Stimulated activated CD4-positive, alpha-beta T cell treated with anti-CD3 and anti-CD28 coated beads, Interleukin-1b, Interleukin-23, amount 100 ng/mL, for 48 hours (primary cell): ENCODE results near the gene MAPK7.

ENCODE experiments used
- DNase-seq: peaks from one replicate; pipeline ENCODE4 v3.0.0-alpha.2; 2020

MAPK7 gene

GRCh38 chr17:19378416-19379360 lies at the start of gene MAPK7:
TSS of gene MAPK7 (plus strand) at chr17:19378498. CDS start at chr17:19378901, 403 bp downstream.
- no peak for DNase-seq

- DNase-seq: no peak
These were observed 49.2 kb upstream of the MAPK7 start for GRCh38 chr17:19329136-19329535.

GRCh38 chr17:19329839-19330238 lies 48.5 kb upstream of the MAPK7 start:
- no peak for DNase-seq

DNA sequence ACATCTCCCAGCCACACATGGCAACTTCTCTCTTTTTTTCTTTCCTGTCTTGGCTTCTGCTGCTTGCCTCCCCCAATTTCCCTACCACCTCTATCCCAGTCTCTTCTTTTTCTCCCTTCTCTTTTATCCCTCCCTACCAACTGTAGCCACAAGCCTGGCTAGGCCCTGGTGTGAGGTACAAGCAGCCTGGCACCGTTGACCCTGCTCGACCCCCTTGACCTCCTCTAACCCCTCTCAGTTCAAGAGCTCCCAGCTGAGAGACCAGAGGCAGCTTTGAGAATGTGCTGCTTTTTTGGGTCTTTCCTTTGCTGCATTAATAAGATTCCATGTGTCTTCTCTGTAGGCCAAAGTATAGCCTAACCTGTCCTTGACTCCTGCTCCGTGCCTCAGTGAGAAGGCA lies 48.0 kb upstream of the MAPK7 start:
- no peak for DNase-seq

- DNase-seq: no peak
These were observed 47.2 kb upstream of the MAPK7 start for GRCh38 chr17:19331134-19331533.

- no peak for DNase-seq
These were observed 46.6 kb upstream of the MAPK7 start for GRCh38 chr17:19331543-19332245.

DNA sequence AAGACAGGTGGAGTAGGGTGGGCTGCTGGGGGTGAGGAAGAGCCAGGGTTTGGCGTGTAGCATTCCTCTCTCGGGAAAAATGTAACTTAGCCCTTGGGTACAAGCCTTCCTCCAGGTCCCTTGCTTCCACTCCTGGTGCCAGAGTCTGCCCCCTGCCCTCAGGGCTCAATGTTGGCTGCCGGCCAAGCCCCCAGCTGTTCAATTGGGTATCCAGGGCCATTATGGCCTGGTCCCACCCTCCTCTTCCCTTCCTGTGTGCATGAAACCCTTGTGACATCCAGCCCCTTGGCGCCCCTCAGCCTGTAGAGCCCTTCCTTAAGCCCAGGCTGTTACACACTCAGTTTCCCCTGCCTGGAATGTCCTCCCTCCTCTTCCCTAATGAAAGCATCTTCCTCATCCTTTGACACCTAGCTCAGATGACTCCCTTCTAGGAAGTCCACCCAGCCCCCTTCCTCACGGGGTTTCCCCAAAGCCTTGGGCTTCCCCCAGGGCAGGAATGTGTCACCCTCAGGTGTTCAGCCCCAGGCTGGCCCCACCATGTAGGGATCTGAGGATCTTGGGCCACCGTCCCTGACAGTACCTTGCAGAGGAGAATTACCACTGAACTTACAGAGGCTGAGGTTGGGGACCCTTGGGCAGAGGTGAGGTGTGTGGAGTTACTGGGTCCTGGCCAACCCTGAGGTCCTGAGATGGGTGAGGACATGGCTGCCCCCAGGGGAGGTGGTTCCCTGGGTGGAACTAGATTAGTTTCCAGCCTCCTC lies 45.7 kb upstream of the MAPK7 start:
- DNase-seq: peak; percentile 15

DNA sequence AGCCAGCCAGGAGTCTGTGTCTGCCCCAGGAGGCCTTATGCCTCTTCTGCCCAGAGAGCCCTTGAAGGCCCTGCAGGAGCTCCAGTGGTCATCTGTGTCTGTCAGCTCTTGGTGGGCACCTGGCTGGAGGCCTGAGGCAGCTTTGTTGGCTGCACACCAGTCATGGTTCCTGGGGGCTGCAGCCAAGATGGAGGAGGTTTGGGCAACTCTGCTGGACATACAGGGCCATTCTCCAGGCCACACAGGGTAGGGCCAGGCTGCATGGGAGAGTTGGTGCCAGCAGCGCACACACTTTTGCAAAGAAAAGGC lies 45.2 kb upstream of the MAPK7 start:
- DNase-seq: no peak

- DNase-seq: no peak
These were observed 44.5 kb upstream of the MAPK7 start for GRCh38 chr17:19333736-19334290.

GRCh38 chr17:19334331-19334730 lies 44.0 kb upstream of the MAPK7 start:
- DNase-seq: no peak

DNA sequence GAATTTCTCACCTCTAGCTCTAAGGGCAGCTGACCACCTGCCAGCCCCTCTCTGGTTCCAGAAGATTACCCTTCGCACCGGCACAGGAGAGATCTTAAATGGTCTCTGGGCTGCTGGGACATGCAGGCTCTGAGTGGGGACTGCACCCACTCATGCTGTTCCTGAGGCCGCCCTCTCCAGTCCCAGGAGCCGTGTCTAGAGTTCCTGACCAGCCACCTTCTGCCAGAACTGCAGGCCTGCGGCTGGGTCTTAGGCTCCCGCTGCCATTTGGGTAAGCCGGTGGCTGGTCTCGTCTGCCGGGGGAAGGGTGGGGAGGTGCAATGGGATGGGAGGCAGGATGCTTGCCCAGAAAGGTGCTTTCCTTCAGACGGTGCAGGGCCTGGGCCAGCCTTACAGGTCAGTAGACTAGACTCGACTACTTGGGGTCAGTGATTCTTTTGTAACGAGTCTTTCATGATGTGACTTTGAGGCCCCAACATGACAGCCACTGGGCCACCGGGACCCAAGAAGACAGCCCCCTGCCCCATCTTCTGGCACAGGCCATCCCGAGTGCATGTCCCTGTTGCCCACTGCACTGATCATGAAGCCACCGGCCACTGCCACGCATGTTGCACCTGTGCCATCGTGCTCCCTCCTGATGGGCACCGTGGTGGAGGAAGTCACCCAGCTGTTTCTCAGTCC lies 42.2 kb upstream of the MAPK7 start:
- no peak for DNase-seq

- DNase-seq: no peak
These were observed 41.2 kb upstream of the MAPK7 start for GRCh38 chr17:19336938-19337711.

DNA sequence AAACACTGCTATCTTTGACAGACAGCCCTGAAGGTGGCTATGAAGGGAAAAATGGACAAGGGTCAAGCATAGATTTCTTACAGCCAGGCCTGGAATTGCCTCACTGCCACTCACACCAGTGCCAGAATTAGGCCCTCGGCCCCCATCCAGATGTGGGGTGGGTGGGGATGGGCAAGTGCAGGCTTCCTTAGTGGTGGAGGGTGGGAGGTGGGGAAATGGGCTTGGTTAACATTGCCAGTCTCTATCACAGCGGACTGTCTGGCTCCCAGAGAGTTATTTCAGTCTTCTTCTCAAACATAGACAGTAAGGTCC lies 40.6 kb upstream of the MAPK7 start:
- no peak for DNase-seq

DNA sequence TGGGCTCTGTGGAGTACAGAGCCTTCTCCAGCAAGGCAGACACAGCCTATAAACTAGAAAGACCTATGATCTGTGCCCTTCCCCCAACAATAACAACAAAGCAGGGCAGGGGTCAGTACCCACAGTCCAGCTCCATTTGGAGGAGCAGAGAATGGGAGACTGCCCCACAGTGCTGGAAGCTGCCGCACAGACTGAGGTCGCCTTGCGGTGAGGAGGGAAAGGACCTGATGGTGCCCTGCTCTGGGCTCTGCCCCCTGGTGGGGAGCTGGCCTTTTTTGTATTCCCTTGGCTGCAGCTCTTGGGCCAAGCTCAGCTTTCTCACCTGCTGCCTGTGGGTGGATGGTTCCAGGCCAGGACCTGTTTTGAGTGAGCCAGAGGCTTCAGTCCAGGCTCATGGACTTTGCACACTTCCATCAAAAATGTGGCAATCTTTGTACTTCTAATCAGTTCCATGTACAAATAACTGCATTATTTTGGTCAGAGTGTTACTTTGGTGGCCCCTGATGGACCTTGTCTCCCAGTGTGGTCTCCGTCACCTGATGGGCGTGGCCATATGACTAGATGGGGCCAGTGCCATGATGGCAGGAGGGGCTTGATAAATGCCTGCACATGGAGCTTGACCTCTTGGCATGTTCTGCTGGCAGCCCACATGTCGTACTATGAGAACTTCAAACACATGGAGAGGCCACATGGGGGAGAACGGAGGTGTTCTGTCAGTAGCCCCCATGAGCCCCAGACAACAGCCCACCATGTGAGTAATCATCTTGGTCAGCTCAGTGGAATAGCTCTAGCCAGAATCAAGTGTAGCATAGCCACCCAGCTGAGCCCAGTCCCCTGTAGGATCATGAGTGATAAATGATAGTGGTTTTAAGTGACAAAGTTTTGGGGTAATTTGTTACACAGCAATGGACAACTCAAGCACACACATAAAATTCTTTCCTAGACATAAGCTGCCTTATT lies 40.0 kb upstream of the MAPK7 start:
- peak; percentile 60 for DNase-seq

DNA sequence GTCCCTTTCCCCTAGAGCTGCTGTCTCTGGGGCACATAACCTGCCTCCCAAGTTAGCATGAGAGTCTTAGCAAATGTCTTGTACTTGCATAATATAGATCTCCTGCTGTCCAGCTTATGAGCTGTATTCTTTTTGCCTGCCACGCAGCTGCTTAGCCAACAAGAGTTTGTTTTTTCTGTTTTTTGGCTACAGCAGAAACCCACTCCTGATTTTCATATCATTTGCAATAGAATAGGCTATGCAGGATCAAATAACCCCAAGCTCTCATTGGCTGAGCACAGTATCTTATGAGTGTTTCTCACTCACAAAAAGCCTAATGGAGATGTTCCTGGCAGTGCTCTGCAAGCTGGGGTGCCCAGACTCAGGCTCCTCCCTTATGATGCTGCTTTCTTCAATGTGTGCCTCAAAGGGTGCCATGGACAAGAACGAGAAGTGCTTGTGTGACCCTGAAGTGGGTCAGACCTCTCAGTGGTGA lies 38.9 kb upstream of the MAPK7 start:
- DNase-seq: no peak

DNA sequence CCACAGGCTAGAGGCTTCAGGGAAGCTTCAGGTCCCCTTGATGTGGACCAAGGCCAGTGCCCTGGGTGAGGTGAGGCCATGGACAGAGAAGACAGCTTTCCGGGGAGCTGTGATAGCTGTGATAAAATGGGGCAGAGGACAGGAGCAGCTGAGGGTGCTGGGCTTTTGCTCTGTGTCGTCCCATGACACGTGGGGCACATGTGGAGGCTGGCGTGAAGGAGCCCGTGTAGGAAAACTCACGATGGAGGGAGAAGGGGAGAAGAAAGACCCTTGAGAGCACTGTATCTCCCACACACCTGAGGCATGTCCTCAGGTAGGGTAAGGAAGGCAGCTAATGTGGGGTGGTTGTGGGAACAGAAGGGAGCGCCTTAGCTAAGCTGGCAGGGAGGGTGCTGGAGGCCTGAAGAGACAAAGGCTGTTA lies 37.1 kb upstream of the MAPK7 start:
- DNase-seq: no peak

DNA sequence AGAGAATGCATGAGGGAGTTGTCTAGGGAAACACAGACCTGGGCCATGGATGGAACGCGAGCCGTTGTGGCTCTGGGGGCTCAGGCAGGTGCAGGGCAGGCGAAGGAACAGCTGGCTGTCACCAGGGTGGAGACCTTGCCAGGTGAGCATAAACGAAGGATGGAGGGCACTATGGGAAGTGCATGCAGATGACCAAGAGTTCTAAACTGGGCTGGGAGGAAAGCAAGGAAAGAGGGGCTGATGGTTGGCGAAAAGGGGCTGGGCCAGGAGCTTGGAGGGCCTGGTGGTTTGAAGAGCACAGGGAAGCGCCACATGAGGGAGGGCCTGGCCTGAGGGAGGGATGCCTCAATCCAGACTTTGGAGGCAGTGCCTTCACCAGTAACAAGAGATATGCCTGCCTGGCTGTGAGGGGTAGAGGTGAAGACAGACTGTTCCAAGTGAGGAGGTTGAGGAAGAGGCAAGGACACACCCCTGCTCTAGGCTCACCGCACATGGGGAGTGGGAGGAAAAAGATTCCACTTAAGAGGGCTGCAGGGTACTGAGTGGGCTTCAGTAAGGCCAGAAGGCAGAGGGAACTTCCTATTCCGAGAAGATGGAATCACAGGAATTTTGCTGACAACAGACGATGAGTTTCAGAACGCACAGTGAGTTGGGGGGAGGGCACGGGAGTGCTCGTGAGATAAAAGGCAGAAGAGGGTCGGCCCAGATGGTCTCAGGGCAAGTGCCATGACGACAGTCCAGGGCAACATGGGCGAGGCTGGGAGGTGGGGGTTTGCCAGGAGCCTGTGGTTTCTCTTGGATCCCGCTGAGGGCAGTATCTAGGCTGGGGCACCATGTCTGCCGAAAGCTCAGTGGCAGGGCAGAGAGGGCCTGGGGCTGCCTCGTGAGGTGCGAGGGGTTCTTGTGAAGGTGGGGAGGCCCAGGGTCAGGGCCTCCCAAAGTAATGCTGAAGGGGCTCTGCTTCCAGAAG lies 36.4 kb upstream of the MAPK7 start:
- no peak for DNase-seq

DNA sequence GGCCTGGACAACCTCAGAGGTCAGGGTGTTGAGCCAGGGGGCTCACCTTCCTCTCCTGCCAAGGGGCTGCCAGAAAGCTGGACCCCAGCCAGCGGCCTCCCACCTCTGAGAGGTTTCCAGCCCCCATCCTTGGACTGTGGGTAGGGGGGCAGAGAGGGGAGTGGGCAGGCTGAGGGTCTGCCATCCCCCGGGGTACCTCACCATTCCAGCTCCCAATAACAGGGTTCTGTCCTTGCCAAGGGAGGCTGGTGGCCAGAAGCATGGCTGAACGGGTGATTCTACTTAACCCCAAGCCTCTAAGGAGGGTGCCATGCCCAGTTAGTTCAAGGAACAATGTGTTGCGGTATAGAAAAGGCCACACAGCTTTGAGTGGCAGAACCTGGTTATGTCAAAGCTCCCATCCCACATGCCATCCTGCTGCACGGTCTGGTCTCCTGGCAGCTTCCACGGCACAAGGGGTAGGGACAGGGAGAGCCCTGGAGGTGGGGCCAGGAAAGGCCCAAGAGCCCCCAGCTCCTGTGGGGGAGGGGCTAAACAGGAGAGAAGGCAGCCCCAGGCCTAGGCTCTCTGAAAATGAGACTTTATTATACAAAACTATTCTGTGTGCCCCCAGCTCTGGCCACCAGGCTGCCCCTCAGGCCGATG lies 35.6 kb upstream of the MAPK7 start:
- no peak for DNase-seq

GRCh38 chr17:19343256-19343630 lies 35.1 kb upstream of the MAPK7 start:
- no peak for DNase-seq
